Activated T-cell treated with anti-CD3 and anti-CD28 coated beads, Interleukin-2, amount 50 U/mL, for 48 hours (primary cell): Measurements from ENCODE around the gene COX7B.

Experiments used
- DNase-seq, 2 experiments: peaks; one replicate each; pipeline ENCODE4 v3.0.0-alpha.2; 2020

Gene COX7B

DNA sequence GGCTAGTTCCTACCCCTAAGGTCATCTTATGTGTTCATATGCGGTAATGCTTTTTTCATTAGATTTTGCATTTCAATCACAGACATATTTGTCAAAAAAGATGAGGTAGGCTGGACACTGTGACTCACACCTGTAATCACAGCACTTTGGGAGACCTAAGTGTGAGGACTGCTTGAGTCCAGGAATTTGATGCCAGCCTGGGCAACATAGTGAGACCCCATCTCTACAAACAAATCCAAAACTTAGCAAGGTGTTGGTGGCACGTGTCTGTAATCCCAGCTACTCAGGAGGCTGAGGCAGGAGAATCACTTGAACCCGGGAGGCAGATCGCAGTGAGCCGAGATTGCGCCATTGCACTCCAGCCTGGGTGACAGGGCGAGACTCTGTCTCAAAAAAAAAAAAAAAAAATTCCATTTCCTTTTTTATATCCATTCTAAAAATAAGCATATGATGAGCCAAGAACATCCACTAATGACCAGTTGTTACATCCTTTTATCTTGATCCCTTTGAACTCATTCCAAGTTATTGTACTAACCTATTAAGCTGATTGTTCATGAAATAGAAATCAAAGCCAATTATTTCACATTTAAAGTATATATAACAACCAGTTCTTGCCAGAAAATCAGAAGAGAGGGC lies 46.8 kb downstream of the COX7B start:
- no peak for DNase-seq

GRCh38 chrX:77946571-77946970 lies 47.3 kb downstream of the COX7B start:
- DNase-seq: no peak

GRCh38 chrX:77949840-77950239 lies 50.6 kb downstream of the COX7B start:
- no peak for DNase-seq

DNA sequence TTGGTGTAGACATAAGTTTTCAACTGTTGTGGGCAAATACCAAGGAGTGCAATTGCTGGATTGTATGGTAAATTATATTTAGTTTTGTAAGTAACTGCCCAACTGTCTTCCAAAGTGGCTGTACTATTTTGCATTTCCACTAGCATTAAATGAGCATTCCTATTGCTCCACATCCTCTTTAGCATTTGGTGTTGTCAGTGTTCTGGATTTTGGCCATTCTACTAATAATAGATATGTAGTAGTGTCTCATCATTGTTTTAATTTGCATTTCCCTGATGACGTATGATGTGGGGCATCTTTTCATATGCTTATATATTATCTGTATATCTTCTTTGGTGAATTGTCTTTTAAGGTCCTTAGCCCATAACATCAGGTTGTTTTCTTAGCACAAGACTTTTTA lies 52.9 kb downstream of the COX7B start:
- DNase-seq: no peak

- DNase-seq: no peak
Measured at GRCh38 chrX:77953302-77953701, 54.0 kb downstream of the COX7B start.

GRCh38 chrX:77953708-77954107 lies 54.4 kb downstream of the COX7B start:
- DNase-seq: no peak
